Activated CD4-positive, alpha-beta T cell treated with anti-CD3 and anti-CD28 coated beads for 36 hours (primary cell): Measurements from ENCODE around the gene ZSWIM1. TPM values are rescaled to one million over a fixed set of nuclear protein-coding genes. Genes with fewer than 3 reads are reported as not detected.
"Not testable (repeated sequence)": the region's sequence is repeated elsewhere in the genome, so short reads cannot be mapped to it uniquely, and the experiment has no call there.

Experiments used
- ATAC-seq: fragments of 200-7000 bp; cut with Tn5 transposase; one replicate; pipeline ENCODE4 v1.10.0; 2021; ENCODE audit warnings: mild to moderate bottlenecking, moderate library complexity
- CTCF ChIA-PET: fragments of 350-600 bp; sonication (Branson Sonifier 250); formaldehyde crosslinking; loops from one replicate; lab custom pipeline; 2021; ENCODE audit warnings: antibody characterized with exemption; lab: Charles Lee
- POLR2A ChIA-PET: fragments of 350-600 bp; sonication (Branson Sonifier 250); formaldehyde crosslinking; loops from one replicate; lab custom pipeline; 2021; ENCODE audit warnings: antibody characterized with exemption, inconsistent platforms; lab: Charles Lee
- DNase-seq: peaks from one replicate; pipeline ENCODE4 v3.0.0-alpha.2; 2020
- H3K27ac Mint-ChIP-seq: one replicate; pipeline ENCODE4 v1.8.0; 2021; ENCODE audit warnings: mixed read lengths
- H3K27me3 Mint-ChIP-seq: one replicate; pipeline ENCODE4 v1.8.0; 2021; ENCODE audit warnings: mixed read lengths
- H3K36me3 Mint-ChIP-seq: one replicate; pipeline ENCODE4 v1.8.0; 2021; ENCODE audit warnings: low read depth, mixed read lengths
- H3K4me1 Mint-ChIP-seq: one replicate; pipeline ENCODE4 v1.8.0; 2021; ENCODE audit warnings: mixed read lengths
- H3K4me3 Mint-ChIP-seq: one replicate; pipeline ENCODE4 v1.8.0; 2021; ENCODE audit warnings: mild to moderate bottlenecking, moderate library complexity, mixed read lengths
- H3K9me3 Mint-ChIP-seq: one replicate; pipeline ENCODE4 v1.8.0; 2021; ENCODE audit warnings: low read depth, mixed read lengths
- intact Hi-C, 2 experiments: fragments of 100-400 bp; cut with DNase I in 1 of 2; cut with micrococcal nuclease in 1 of 2; formaldehyde crosslinking; loops; one replicate each; pipeline versions ENCODE4 v1.14.2 to v1.15.1; 2022 to 2024; cut with DNase I, micrococcal nuclease
- total RNA-seq, 2 experiments: library from RNA; stranded (reverse); gene quantifications; one replicate each; pipeline ENCODE4 v1.2.3, GENCODE V29; 2021

ZSWIM1 gene
- total RNA-seq, 2 experiments from 2014 or later, result 9.4 to 10.7 TPM

DNA sequence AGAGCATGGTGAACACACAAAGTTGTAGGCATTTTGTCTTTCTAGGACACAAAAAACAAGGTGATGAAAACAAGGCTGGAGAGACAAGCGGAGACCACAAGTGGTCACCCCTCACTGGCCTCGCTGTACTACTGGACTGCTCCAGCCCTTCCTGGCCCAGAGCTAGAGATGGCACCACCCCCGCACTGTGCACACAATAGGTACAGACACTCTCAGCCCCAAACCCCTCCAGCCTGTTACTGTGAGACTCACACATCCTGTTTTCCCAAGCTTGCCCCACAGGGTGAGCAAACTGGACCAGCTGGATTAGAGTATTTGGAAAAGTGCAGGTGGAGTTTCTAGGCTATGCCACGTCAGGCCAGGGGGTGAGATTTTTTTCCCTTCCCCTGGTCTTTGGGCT, 8.4 kb upstream of the ZSWIM1 start:
- Mint-ChIP-seq H3K9me3 (no peaks in the 10 kb centered on the region), H3K27me3 (no peaks in the 10 kb centered on the region), H3K4me1 (no peaks in the 10 kb centered on the region), H3K4me3 (no peak overlapping the region), H3K36me3 (no peaks in the 10 kb centered on the region), H3K27ac (no peak overlapping the region)
- DNase-seq (no peak), ATAC-seq (no peak)
- ChIA-PET POLR2A (no interaction called here), CTCF (interaction anchor here (0.6 to 0.9 kb wide), 2 partner anchors 18 to 20 kb away, joined by 3 to 4 read pairs; partner anchors contain the start of genes CTSA and NEURL2)
- intact Hi-C loops, result no loop called here

DNA sequence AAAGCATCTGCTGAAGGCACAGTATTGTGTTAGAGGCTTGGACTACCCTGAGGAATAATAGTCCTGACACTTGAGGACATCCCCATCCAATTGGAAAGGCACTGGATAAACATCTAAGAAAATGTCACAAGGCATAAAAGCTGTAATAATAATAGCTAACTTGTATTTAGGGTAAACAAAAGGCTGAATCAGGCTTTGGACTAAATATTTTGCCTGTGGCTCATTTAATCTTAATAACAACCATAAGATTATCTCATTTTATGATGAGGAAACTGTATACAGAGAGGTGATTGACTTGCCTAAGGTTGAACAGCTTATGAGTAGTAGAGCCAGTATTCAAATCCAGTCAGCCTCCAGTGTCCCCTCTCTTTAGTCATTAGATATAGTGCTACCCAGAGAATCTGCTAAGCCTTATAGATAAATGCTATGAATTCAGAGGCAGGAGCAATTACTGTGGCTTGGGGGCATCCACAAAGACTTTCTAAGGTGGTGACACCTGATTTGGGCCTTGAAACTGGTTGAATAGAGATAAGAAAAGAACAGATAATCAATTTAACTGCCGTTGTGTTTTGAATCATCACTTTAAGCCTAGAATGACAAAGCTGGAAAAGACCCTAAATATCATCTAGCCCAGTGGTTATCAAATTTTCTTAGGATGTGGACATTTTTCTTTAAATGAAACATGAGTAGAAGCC, 7.5 kb upstream of the ZSWIM1 start:
- Mint-ChIP-seq H3K4me1 (no peaks in the 10 kb centered on the region), H3K27ac (no peak overlapping the region), H3K36me3 (no peaks in the 10 kb centered on the region), H3K4me3 (no peak overlapping the region), H3K9me3 (no peaks in the 10 kb centered on the region), H3K27me3 (no peaks in the 10 kb centered on the region)
- intact Hi-C loops, result no loop called here
- ATAC-seq (no peak), DNase-seq (no peak)
- POLR2A ChIA-PET, result no interaction called here
- CTCF ChIA-PET, result interaction anchor here (1.0 kb wide), 1 partner anchor 24 kb away, joined by 3 read pairs; no protein-coding TSS in a partner anchor

DNA sequence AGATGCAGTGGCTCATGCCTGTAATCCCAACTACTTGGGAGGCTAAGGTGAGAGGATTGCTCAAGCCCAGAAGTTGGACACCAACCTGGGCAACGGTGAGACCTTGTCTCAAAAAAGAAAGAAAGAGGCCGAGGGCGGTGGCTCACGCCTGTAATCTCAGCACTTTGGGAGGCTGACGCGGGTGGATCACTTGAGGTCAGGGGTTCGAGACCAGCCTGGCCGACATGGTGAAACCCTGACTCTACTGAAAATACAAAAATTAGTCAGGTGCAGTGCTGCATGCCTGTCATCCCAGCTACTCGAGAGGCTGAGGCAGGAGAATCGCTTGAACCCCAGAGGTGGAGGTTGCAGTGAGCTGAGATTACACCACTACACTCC, 6.9 kb upstream of the ZSWIM1 start:
- intact Hi-C loops, result not testable (repeated sequence)

DNA sequence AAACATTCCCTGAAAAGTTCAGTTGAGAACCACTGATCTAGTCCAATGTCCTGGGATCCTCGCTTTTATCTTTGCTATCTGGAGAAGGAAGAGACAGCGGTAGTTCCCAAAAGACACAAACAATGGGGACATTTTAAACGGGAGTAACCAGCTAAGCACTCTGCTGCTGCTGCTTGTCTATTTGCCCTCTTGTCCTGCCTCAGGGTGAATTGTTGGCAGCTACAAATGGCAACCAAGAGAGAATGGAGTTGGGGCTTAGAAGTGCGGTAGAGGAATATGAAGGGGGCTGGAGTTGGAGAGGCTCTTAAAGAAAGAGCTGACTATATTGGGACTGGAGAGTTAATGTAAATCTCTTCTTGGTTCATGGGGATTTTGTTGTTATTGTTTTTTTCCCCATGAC, 6.5 kb upstream of the ZSWIM1 start:
- ATAC-seq (no peak), DNase-seq (no peak)
- no peaks in the 10 kb centered on the region for H3K4me1 Mint-ChIP-seq
- POLR2A ChIA-PET, result no interaction called here
- intact Hi-C loops, result no loop called here
- H3K4me3 Mint-ChIP-seq, result no peak overlapping the region
- no peaks in the 10 kb centered on the region for H3K9me3 Mint-ChIP-seq
- no peaks in the 10 kb centered on the region for H3K36me3 Mint-ChIP-seq
- CTCF ChIA-PET, result interaction anchor here (0.5 kb wide), 1 partner anchor 289 kb away, joined by 4 read pairs; no protein-coding TSS in a partner anchor
- H3K27ac Mint-ChIP-seq, result no peak overlapping the region
- no peaks in the 10 kb centered on the region for H3K27me3 Mint-ChIP-seq

More for the DNA sequence above, 6.9 kb upstream of the ZSWIM1 start:
- H3K9me3 Mint-ChIP-seq, H3K36me3 Mint-ChIP-seq, H3K4me3 Mint-ChIP-seq, CTCF ChIA-PET, ATAC-seq, DNase-seq, H3K4me1 Mint-ChIP-seq, POLR2A ChIA-PET, H3K27me3 Mint-ChIP-seq, H3K27ac Mint-ChIP-seq: not testable (repeated sequence)

DNA sequence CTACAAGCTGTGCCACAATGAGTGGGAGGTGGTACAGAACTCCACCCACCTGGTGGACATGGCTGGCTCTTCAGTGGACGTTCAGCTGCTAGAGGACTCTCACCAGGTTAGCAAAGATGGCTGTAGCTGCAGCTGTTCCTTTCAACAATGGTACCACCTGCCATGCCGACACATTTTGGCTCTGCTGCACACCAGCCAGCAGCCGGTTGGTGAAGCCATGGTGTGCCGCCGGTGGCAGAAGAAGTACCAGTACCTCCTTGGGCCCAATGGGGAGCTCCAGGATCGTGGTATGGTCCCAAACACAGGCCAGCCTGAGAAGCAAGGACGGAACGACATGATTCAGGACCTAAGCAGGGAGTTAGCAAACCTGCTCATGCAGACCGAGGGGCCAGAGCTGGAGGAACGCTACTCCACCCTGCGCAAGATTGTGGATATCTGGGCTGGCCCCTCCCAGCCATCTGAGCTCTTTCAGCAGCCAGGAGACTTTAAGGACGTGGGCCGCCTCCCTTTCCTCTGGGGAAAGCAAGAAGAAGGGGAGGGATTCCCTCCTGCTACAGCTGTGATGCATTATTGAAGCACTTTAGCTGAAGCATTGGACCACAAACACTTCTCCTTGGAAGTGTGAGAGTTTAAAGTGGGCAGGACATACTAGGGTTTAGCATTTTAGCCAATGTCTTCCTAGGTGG, 2.8 kb upstream of the ZSWIM1 start:
- no peaks in the 10 kb centered on the region for H3K9me3 Mint-ChIP-seq
- CTCF ChIA-PET, result interaction anchor here (0.7 kb wide), 1 partner anchor 42 kb away, joined by 3 read pairs; no protein-coding TSS in a partner anchor
- no peak for DNase-seq
- POLR2A ChIA-PET, result no interaction called here
- H3K36me3 Mint-ChIP-seq, result peaks cover 11% of the 10 kb centered on the region
- H3K4me3 Mint-ChIP-seq, result no peak overlapping the region
- ATAC-seq, result no peak
- no peaks in the 10 kb centered on the region for H3K27me3 Mint-ChIP-seq
- H3K4me1 Mint-ChIP-seq, result peaks cover 21% of the 10 kb centered on the region
- no peak overlapping the region for H3K27ac Mint-ChIP-seq
- intact Hi-C loops, result loop anchor here in 1 of 2 experiments (5.0 kb wide), 1 partner anchor 809 kb away; the partner anchor contains the start of gene TP53RK

DNA sequence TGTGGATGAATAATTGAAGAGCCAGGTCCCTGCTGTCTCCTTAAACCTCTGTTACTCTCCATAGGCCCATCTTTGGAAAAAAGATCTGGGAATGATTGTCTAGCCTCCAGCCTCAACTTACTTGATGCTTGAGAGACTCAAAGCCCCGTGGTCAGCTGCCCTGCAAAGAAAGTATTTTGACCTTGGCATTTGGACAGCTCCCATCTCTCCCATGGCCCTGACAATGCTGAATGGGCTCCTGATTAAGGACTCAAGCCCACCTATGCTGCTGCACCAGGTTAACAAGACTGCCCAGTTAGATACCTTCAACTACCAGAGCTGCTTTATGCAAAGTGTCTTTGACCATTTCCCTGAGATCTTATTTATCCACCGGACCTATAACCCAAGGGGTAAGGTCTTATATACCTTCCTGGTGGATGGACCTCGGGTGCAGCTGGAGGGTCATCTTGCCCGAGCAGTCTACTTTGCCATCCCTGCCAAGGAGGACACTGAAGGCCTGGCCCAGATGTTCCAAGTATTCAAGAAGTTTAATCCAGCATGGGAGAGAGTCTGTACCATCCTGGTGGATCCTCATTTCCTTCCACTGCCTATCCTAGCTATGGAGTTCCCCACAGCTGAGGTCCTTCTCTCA, 1.6 kb downstream of the ZSWIM1 start:
- intact Hi-C loops, result loop anchor here in 1 of 2 experiments (10.0 kb wide), 3 partner anchors 482 to 918 kb away; partner anchors contain the start of genes STK4 and TOMM34
- H3K36me3 Mint-ChIP-seq, result peaks cover 29% of the 10 kb centered on the region
- no peaks in the 10 kb centered on the region for H3K9me3 Mint-ChIP-seq
- peak overlapping the region; percentile 59 for H3K4me3 Mint-ChIP-seq
- H3K27me3 Mint-ChIP-seq, result no peaks in the 10 kb centered on the region
- ChIA-PET CTCF (interaction anchor here (0.6 to 1.0 kb wide), 5 partner anchors 26 to 206 kb away, joined by 3 to 6 read pairs (median 3); partner anchors contain the start of genes ACOT8, DNTTIP1 and WFDC3), POLR2A (interaction anchor here (2.3 kb wide), 1 partner anchor 9 kb away, joined by 7 read pairs; the partner anchor contains the start of genes CTSA and NEURL2)
- H3K27ac Mint-ChIP-seq, result peak overlapping the region; percentile 60
- ATAC-seq (no peak), DNase-seq (no peak)
- H3K4me1 Mint-ChIP-seq, result peaks cover 44% of the 10 kb centered on the region

DNA sequence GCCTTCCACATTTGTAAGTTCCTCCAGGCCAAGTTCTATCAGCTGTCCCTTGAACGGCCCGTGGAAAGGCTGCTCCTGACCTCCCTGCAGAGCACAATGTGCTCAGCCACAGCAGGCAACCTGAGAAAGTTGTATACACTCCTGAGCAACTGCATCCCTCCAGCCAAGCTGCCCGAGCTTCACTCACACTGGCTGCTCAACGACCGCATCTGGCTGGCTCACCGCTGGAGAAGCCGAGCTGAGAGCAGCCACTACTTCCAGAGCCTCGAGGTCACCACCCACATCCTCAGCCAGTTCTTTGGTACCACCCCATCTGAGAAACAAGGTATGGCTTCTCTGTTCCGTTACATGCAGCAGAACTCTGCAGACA, 2.1 kb downstream of the ZSWIM1 start:
- Mint-ChIP-seq H3K9me3 (no peaks in the 10 kb centered on the region), H3K4me3 (peak overlapping the region; percentile 59), H3K27me3 (no peaks in the 10 kb centered on the region), H3K27ac (peak overlapping the region; percentile 60), H3K36me3 (peaks cover 29% of the 10 kb centered on the region), H3K4me1 (peaks cover 44% of the 10 kb centered on the region)
- intact Hi-C loops, result loop anchor here in 1 of 2 experiments (10.0 kb wide), 3 partner anchors 482 to 918 kb away; partner anchors contain the start of genes STK4 and TOMM34
- ChIA-PET CTCF (interaction anchor here (1.0 kb wide), 1 partner anchor 29 kb away, joined by 3 read pairs; no protein-coding TSS in a partner anchor), POLR2A (no interaction called here)
- ATAC-seq (no peak), DNase-seq (no peak)

DNA sequence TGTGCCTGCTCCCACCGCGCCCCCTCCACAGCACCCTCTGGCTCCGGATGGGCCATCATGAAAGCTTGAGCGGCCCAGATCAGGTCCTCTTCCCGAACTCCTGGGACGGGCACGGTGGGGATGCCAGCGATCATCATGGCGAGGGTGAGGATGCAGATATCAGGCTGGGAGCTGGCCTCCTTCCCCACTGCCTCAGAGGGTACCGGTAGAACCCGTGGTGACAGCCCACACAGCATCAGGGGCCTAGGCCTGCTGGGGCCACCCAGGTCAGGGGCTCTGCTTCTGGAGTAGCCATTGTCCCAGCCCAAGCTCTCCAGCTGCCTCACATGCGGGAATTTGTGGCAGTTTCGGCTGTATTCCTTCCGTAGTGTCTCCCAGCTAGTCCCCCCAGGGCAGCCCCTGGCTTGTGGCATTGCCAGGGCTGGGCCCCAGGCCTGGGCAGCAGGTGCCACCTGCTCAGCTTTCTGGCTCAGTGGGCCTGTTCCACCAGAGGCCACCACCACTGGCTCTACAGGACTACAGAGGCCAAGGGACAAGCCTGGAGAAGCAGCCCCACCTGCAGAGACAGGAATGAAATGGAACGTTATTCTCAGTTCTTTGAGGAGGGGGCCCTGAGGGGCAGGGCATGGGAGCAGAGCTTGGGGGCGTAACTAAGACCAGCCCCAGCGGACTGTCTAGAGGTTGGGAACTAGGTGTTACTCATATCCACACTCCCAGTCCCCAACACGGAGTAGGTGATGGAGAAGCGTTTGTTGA, 5.7 kb downstream of the ZSWIM1 start:
- peaks cover 48% of the 10 kb centered on the region for H3K4me1 Mint-ChIP-seq
- ATAC-seq (no peak), DNase-seq (no peak)
- no peaks in the 10 kb centered on the region for H3K27me3 Mint-ChIP-seq
- H3K4me3 Mint-ChIP-seq, result no peak overlapping the region
- ChIA-PET CTCF (interaction anchor here (0.7 kb wide), 1 partner anchor 340 kb away, joined by 3 read pairs; no protein-coding TSS in a partner anchor), POLR2A (no interaction called here)
- intact Hi-C loops, result loop anchor here in 1 of 2 experiments (10.0 kb wide), 3 partner anchors 478 to 922 kb away; partner anchors contain the start of genes STK4 and TOMM34
- no peak overlapping the region for H3K27ac Mint-ChIP-seq
- H3K36me3 Mint-ChIP-seq, result peaks cover 24% of the 10 kb centered on the region
- H3K9me3 Mint-ChIP-seq, result no peaks in the 10 kb centered on the region

DNA sequence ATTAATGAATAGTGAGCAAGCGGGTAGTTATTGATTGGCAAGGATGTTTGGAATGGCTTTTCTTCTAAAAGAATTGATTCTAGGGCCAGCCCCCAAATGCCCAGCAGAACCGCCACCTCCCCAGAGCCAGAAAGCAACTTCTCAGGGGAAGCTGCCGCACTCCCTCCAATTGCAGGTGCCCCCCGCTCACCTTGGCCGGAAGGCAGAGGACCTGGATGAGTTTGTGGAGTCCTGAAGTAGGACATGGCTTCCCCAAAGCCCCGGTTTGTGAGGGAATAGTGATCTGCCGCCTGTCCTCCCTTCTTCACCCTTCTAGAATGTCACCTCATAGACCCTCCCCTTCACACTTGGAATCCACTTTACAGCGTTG, 6.3 kb downstream of the ZSWIM1 start, which contains the start of gene SPATA25:
Gene SPATA25 (minus strand): TSS at position 277 of the 370 bp plus-strand sequence. CDS start 32 bp downstream, at position 245.
- Mint-ChIP-seq H3K27me3 (no peaks in the 10 kb centered on the region), H3K9me3 (no peaks in the 10 kb centered on the region), H3K36me3 (peaks cover 25% of the 10 kb centered on the region), H3K4me1 (peaks cover 48% of the 10 kb centered on the region), H3K4me3 (no peak within 1 kb of the TSS), H3K27ac (no peak within 1 kb of the TSS)
- ATAC-seq, result no peak
- ChIA-PET POLR2A (no interaction called here), CTCF (interaction anchor here (0.7 kb wide), 1 partner anchor 341 kb away, joined by 3 read pairs; no protein-coding TSS in a partner anchor)
- intact Hi-C loops, result loop anchor here in 1 of 2 experiments (10.0 kb wide), 3 partner anchors 477 to 923 kb away; partner anchors contain the start of genes STK4 and TOMM34
- DNase-seq, result no peak

DNA sequence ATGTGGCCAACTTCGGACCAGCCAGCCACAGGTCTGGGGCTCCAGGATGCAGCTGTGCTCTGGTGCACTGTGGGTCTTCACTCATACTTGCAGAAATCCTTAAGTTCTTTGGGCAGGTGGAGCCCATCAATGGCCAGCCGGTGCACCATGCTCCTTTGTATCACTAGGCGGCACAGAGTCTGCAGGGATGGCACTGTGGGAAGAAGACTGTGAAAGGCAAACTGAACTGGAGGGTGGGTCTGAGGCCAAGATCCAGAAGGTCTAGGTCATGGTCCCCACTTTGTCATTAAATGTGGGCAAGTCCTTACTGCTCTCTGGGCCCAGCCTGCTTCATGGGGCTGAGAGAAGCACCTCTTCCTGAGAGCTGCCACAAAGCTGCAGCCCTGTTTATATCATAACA, 7.7 kb downstream of the ZSWIM1 start:
- ChIA-PET CTCF (interaction anchor here (0.5 to 1.8 kb wide), 5 partner anchors 22 to 80 kb away, joined by 3 to 5 read pairs (median 3); no protein-coding TSS in a partner anchor), POLR2A (interaction anchor here (0.8 to 1.0 kb wide), 2 partner anchors 8 to 32 kb away, joined by 4 read pairs; partner anchors contain the start of genes ACOT8, ZSWIM1 and ZSWIM3)
- H3K36me3 Mint-ChIP-seq, result peaks cover 16% of the 10 kb centered on the region
- peaks cover 45% of the 10 kb centered on the region for H3K4me1 Mint-ChIP-seq
- no peaks in the 10 kb centered on the region for H3K27me3 Mint-ChIP-seq
- no peak overlapping the region for H3K27ac Mint-ChIP-seq
- ATAC-seq, result no peak
- intact Hi-C loops, result loop anchor here in 1 of 2 experiments (10.0 kb wide), 3 partner anchors 476 to 924 kb away; partner anchors contain the start of genes STK4 and TOMM34
- H3K9me3 Mint-ChIP-seq, result no peaks in the 10 kb centered on the region
- H3K4me3 Mint-ChIP-seq, result no peak overlapping the region
- DNase-seq, result no peak
